GM19240 (cell line): ENCODE results near the gene KLHL26.

ENCODE experiments used
- DNase-seq: peaks from one replicate; pipeline ENCODE4 v3.0.0; 2011; ENCODE audit warnings: low spot score; ENCODE audit not compliant: insufficient read length

Gene KLHL26

DNA sequence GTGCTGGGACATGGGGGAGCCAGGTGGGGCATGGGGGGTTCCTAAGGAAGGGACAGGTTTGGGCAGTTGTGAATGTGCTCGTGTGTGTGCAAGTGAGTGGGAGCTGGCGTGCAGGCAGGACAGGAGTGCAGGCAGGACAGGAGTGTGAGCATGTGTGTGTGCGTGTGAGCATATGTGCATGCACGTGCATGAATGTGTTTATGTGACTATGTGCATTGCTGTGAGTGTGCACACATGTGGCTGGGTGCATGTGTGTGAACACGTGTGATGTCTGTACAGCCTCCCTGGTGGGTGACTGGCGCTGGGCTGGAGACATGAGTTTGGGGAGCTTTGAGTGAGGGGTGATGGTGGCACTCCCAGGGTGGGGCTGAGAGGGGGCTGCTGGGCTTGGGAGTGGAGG lies 80.0 kb downstream of the KLHL26 start:
- no peak for DNase-seq

DNA sequence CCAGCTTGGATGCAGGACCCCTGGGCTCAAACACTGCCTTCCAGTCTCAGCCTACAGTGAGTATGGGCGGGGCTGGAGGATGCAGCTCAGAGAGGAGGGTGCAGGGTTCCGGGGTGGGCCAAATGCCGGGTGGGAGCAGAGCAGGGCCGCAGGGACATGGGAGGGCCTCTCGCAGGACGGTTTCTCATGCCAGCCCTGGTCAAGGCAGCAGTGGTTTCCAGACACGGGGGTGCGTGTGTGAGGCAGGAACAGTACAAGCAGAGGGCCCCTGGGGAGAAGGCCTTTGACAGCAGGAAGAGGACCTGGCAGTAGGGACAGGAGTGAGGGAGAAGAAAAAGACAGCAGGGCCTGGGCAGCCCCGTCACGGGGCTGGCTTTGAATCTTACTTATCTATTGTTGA lies 80.8 kb downstream of the KLHL26 start:
- DNase-seq: no peak

DNA sequence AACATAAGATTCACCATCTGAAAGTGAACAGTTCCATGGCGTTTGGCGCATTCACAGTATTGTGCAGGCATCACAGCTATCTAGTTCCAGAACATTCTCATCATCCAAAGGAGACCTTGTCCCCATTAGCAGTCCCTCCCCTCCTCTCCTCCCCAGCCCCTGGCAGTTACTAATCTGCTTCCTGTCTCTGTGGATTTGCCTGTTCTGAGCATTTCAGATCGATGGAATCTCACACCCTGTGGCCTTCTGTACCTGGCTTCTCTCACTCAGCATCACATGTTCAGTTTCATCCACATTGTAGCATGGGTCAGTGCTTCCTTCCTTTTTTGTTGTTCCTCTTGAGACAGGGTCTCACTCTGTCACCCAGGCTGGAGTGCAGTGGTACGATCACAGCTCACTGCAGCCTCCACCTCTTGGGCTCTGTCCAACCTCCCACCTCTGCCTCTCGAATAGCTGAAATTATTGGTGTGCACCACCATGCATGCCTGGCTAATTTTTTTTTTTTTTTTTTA lies 81.2 kb downstream of the KLHL26 start:
- DNase-seq: no peak

DNA sequence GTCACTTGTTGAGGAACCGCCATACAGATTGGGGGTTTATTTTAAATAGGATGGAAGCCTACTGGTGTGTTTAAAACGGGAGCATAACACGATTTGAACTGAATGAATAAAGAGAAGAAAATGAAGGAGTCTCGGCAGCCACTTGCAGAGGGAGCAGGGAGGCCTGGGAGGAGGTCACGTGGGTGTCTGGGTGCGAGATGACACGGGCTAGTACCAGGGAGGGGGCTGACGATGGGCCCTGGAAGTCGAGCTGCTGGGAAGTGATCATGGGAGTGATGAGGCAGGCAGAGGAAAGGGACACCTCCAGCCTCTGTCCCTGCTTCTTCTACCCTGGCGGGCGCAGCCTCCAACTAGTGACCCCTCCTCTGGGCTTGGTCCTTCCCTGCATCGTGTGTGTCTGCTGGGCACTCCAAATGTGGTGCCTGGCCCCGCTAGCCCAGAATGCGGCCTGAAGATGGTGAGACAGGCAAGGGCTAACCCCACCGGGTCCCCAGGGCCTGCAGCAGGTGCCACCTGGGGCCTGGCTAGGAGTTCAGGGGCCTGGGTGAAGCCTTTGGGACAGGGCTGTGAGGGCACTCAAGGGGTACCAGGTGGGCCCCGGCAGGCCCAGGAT lies 82.1 kb downstream of the KLHL26 start:
- DNase-seq: no peak

DNA sequence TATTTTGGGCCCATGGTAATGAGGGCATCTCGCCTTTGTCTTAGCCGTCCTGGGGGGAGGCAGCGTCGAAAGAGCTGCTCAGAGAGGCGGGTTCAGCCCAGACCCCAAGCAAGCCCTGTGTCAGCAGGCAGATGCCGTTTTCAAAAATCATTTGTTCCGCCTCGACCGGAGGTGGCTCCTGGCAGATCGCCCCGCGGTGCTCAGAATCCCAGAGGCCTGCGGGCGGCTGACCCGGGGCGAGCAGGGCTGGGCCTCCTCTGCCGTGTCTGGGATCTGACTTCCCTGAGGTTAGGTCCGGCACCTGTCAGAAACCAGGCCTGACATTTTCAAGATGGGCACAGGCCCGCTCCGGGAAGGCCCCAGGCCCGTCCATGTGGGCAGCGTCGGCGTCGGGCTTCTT lies 82.7 kb downstream of the KLHL26 start:
- DNase-seq: no peak
